Activated T-cell treated with anti-CD3 and anti-CD28 coated beads for 48 hours (primary cell): ENCODE measurements around the gene GFRA1.
A peak's percentile ranks its signal among the peaks of the same experiment; 100 is the strongest.

Experiments
- DNase-seq: peaks from one replicate; pipeline ENCODE4 v3.0.0-alpha.2; 2020; ENCODE audit warnings: low read depth

The GFRA1 gene

DNA sequence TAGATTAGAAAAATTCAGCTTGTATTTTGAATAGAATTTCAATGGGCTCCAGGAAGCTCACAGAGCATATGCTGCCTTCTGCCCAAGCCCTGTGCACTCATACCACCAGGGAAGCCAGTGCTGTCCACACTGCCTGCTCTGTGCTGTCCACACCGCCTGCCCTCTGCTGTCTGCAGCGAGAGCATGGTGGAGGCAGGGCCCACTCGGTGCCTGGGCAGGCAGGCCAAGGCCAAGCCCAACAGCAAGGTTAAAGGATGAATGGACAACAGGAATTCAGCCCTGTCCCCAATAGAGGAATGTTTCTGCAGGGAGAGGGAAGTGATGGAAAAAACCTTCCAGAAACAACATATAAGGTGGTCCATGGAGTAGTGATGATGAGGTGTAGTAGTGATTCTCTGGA is 146.8 kb downstream of the GFRA1 start:
- no peak for DNase-seq

DNA sequence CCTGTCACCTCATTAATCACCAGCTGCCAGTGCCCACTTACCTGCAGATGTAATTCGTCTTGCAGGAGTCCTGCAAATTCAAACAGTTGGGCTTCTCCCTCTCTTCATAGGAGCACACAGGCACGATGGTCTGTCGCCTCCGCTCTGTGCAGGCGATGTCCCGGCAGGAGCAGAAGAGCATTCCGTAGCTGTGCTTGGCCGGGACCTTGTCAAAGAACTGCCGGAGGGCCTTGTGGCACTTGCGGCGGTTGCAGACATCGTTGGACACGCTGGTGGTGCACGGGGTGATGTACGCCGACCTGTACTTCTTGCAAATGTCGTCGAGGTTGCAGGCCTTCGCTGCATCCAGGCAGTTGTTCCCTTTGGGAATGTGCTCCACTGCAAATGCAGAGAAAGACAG is 147.8 kb downstream of the GFRA1 start:
- no peak for DNase-seq

DNA sequence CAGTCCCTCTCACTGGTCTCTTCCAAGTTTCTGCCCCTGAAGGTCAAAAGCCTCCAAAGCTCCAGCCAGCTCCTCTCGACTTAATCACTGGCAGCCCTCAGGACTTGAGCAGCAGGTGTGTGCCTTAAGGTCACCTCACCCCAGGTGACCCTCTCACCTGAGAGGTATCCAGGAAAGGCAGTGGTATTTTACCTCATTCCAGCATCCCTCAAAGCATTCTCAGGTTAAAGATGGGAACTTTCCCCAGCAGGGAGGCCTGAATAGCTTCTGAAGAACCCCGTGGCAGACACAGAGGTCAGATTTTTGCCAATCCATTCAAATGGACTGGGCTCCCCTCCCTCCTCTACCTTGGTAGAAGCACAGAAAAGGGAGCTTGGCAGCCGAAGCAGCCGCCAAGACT is 148.2 kb downstream of the GFRA1 start:
- DNase-seq: no peak

DNA sequence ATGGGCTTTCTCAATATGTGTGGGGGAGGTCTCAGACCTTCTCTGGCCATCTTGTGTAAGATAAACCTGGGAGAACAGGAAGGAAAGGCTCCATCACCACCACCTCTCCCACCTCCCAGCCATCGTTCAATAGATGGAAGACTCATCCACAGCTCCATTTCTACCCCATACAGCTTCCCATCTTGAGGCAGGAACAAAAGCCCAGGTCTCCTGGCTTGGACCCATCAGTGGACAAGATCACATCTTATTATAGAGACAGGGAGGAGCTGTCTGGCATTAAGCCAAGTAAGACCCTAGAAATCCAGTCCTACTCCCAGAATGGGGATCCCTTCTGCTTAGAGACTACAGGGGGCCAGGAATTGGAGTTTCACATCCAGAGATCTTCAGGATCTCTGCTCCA is 150.3 kb downstream of the GFRA1 start:
- DNase-seq: no peak

DNA sequence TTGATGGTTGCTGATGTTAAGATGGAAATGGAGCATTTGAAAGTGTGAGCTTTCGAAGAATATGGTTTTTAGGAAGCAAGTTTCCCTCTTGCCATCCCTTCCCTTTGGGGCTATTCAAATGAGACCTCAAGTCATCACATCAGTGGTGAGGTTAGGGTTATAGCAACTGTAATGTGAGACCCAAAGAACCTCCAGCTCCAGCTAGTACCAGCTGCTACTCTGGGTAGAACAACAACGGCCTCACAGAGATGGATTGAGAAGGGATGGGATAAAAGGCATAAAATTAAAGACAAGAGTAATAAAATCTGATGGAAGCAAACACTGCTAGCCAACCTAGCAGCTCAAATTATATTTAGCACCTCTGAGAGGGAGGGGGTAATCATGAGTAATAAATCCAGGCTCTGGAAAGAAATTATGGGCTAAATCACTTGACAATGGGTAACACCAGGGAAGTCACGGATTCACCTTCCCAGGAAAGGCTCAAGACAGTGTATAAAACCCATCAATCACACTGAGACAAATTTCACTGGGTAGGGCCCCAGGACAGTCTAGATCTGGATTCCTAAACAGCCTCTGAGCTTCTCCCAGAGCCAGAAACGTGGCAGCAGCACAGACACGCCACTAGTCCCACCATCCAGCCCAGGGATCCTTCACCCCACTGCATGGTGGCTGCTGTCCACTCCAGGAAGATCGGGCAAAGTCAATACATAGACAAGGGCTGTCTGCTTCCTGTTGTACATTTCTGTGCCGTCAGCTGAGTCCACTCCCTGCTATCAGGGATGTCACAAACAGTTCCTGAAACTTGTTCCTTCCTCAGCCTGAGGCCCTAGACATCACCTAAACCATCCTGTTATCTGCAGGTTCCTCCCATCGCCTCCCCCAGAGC is 151.1 kb downstream of the GFRA1 start:
- DNase-seq: no peak

DNA sequence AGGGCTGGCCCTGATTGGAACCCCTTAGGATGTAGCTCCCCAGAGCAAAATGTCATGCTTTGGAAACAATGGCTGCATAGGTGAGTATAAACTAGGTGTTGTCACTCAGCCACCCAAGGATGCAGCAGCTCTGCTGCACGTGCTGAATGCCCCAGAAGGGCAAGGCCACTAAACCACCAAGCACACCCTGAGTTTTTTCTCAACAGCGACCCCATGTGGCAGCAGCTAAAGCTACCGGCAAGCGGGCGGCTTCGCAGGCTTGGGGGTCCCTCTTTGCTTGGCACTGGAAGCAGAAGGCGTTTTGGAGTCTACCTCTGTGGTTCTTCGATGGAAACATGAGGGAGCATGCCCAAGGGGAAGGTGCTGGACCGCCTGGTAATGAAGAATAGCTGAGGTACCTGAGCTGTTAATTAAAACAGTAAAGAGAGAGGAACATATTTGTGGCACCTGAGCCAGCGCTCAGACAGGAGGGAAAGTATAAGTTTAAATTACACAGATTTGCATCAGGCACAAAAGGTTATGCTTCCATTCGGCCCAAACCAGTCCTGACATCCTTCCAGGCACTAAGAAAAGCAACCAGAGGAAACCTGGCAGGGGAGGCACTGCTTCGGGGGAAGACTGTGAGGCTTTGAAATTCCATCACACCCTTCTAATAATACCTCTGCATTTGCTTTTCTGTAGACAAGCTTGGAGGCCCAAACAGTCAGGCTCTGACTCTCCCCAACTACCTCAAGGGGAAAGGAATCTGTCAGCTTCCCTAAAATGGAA is 152.1 kb downstream of the GFRA1 start:
- DNase-seq: peak; percentile 1

DNA sequence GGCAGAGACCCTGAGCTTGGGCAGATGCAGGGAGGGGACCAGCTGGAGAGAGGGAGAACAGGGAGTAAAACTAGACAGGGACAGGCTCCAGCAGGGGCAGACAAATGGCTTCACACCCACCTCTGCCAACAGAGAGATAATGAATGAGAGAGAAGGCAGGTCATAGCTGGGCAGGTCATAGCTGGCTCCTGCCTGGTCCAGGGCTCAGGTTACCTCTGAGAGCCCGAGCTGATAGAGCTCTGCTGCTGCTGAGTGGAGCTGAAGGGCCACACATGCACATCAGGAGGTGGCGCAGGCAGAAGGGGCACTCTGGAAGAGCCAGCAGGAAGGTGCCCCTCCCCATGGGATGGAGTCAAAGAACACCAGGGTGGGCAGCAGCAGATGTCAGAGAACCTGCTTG is 154.2 kb downstream of the GFRA1 start:
- DNase-seq: no peak

DNA sequence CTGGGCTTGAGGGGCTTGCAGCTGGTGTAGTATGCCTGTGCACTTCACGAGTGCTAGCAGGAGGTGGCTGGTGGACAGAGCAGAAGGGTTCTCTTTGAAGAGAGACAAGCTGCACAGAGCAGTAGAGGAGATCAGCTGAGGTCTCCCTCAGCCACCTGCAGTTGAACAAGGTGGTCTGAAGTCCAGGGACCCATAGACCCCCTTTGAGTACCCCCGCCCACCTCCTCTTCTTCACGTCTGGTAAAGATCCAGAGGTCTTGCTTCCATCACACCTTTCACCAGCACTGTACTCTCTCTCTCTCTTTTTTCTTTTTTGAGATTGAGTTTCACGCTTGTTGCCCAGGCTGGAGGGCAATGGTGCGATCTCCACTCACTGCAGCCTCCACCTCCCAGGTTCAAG is 157.2 kb downstream of the GFRA1 start:
- no peak for DNase-seq

DNA sequence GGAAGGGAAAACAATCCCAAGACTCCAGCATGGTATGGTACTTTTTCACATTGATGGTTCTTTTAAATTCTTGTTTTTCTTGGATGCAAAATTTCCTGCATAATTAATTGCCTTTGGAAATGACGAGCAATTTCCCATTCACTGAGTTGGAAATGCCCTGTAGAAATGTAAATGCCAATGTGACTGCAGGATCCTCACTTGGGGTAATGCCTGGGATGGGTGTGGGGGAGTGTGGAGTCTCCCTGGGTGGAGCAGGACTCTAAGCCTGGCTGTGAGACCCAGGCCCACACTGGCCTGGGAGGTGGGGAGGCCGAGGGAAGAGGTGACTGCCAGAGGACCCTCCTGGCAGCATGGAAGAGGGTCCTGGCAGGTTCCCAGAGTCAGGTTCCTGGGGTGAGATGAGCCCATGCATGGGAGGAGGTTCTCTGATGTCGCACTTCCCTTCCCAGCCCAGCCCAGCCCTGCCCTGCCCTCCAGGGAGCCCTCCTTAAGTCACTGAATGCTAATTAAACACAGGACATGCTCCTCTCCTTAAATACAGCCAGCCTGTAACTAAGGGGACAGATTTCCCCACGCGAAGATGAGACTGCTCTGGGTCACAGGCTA is 157.9 kb downstream of the GFRA1 start:
- DNase-seq: no peak

DNA sequence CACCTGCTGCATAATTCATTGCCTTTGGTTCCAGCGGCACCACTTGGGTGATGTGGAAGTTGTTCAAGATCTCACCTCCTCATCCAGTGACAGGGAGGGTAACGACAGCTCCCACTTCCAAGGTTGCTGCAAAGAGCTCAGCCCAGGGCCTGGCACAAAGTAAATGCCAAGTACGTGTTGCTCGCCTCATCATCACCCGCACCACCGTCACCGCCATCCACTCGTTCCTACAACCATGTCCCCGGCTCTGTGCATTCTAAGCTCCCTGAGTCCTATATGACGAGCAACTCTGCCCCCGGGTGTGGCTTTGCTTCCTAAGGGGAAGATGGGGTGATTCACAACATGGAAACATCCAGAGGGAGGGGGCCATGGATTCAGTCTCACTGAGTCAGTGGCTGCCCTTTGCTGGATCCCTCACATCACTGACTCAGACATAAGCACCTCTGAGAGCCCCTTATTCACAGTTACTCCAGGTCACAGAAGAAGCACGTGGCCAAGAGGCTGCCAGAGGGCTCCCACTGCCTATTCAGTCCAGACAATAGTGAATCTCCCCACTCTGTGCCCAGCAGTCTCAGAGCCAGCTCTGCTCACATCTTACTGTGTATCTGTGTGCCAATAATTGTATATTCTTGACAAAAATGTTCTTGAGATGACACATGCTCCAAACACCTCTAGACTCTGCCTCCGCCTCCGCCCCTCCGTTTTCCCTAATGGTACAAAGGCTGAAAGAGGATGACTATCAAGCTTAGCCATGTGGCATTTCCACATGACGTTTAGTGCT is 159.1 kb downstream of the GFRA1 start:
- no peak for DNase-seq

DNA sequence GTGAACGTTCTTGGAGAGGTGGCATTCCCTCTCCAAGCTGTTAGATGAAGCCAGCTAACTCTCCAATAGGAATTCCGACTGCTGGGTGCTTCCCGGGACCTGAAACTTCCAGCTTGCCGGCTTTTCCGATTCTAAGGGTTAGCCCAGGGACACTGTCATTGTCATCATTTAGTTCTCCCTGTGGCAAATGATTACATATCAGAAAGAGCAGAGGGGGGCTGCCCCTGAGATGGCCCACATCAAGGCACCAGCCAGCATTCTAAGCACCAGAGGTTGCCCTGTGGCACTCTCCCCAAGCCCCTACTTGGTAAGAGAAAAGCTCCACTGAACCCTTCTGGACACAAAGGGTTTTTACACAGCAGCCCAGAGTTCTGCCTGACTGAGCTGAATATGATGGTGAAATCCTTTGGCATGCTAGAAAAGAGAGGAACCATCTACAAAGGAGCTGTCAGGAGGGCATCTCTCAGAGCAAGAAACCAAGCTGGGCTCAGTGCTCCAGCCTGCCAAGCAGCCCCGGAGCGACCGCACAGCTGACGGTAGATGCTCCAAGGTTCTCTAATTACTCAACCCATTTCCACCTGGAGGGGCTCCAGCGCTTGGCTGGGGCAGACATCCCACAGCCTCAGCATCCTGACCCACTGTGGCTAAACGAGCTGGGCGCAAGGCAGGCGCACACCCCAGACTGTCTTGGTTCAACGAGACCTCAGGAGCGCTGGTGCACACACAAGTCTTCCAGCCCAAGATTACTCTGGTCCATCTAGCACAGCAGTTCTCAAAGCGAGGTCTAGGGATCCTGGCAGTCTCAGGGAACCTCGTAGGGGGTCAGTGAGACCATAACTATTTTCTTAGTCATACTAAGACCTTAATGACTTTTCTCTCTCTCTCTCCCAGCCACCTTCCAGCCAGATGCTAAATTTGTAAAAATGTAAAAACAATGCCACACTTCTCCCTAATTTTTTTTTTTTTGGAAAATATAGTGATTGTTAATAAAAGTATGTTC is 160.5 kb downstream of the GFRA1 start:
- no peak for DNase-seq

DNA sequence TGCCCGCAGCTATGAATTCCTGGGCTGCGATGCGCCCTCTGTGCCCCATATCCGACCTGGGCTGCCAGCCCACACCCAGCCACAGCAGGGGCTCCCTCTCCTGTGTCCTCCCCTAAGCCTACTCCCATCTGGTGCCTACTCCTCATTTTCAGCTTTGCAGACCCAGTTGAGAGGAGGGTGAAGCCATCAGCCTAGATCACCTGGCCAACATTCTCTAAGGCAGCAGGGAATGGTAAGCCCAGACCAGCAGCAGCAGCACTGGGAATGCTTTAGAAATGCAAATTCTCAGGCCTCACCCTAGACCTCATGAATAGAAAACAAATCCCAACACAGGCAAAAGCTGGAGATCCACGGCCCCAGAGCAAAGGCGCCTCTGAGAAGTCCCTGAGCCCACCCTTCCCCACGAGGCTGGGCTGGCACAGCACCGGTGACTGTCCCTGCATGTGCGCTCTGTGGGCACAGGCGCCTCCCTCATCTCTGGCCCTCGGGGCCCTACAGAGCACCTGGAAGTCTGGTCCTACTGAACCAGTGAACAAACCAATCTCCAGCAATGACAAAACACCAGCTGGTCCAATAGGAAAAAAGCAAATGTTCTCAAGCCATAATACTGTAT is 161.4 kb downstream of the GFRA1 start:
- no peak for DNase-seq

DNA sequence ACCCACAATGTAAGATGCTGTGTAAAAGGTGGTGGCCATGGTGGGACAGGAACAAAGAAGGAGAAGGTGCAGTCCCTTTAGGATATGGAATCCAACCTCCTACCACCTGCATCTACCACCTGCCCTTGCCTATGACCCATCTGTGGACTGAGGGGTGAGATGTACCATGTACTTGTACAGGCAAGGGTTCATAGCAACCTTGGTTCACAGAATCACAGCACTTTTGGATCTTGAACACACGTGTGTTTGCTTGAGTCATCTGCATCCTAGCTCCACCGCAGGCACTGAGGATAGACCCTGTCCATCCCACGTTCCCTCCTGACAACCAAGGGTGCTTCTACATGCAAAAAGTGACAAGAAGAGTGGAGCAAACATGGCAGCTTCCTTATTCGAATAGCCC is 162.3 kb downstream of the GFRA1 start:
- DNase-seq: no peak

DNA sequence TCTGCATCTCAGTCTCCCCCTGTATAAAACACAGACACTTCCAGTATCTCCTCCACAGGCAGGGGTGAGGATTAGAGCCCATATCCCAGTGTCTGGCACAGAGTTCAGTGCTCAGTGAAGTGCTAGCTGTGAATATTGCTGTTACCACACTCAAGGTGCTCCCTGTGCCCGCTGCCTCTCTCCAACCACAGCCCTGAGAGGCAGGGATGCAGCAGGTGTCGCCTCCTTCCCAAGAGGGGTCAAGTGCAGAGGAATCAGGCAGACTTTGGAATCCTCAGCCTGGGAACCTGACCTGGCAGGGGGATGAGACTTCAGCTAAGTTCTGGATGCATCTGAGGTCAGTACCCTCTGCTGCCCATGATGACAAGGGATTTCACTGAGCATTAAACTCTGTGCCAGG is 163.1 kb downstream of the GFRA1 start:
- no peak for DNase-seq

DNA sequence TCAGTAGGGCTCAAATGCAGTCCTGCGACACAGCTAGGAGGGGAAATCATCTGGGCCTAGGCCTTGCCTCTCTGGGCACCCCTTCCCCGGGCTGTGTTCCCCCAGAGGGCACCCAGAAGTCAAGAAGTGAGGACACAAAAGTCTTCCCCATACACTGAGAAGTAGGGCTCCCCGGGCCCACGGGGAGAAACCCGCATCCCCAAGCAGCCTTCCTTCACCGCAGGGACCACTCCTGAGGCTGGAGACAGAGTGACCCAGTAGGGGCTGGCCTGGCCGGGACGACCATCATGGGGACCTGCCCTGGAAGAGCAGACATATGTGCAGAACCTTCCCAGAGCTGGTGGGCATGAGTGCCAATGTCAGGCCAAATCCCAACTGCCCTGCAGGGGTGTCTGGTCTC is 163.5 kb downstream of the GFRA1 start:
- no peak for DNase-seq

DNA sequence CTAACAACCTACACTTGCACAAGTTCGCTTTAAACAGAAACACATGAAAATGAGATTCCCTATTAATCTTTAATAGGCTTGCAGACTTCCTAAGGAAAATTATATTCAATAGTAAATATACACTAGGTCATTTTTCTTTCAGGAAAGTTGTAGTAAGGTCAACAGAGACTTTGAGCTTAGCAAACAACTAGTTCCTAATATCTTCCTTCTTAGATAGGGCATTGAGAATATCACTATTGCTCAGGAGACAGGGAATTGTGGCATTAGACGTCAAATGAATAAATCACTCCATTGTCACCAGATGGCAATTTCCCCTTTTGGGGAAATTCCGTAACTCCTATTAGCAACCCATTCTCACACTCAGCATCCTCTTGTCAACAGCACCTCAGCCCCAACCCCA is 164.9 kb downstream of the GFRA1 start:
- DNase-seq: no peak

DNA sequence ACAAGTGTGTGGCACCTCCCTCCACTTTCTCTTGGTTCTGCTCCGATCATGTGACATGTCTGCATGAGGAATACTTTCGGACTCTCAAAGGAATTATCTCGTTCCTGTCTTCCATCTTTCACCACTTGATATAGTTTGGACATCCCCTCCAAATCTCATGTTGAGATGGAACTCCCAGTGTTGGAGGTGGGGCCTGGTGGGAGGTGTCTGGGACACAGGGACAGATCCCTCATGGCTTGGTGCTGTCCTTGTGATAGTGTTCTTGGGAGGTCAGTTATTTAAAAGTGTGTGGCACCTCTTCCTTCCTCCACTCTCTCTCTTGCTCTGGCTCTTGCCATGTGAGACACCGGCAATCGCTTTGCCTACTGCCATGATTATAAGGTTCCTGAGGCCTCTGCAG is 166.4 kb downstream of the GFRA1 start:
- DNase-seq: no peak

DNA sequence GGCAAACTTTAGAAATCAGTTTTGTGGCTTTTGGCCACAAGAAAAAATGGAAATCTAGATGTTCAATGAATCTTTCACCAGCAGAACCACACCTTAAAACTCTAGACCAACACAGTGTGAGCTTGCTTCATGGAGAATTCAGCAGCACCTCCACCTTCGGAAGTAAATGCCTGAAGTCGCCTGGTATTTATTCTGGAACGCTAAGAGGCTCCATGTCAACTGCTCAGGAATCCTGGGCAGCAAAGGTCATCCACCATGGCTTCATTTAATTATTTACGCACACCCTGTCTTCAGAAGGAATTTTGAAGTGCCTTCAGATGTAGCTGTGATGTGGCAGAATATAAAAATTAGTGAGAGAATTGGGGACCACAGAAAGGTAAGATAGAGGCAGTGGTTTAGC is 167.7 kb downstream of the GFRA1 start:
- no peak for DNase-seq

DNA sequence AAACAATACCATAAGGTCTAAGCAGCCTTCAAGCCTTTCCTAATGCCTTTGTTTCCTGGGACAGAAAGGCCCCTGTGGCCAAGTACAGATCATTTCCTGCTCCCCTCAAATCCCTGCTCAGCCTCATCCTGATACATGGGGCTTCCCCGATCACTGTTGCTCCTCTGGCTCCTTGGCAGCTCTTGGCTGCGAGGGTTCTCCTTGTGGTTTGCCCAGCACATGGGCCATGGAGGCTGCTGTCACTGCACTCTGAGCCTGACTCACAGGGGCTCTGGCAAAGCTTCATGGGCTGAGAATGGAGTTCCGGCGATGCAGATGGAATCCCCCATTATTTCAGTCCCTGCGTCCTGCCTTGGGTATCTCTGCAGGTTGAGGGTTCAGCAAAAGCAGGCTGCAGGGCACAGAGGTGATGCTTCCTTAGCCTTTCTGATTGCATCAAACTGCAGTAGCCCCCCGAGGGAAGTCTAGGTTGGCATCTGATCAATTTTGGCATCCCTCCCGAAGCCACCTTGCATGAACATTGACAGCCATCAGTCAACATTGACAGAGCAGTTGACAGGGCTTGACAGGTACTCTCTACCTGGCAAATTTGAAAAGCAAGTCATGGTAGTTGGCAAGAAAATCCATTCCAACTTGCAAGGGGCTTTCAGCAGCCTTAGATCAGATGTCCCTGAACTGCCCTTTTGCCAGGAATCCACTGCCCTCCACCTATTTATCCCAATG is 168.6 kb downstream of the GFRA1 start:
- no peak for DNase-seq

DNA sequence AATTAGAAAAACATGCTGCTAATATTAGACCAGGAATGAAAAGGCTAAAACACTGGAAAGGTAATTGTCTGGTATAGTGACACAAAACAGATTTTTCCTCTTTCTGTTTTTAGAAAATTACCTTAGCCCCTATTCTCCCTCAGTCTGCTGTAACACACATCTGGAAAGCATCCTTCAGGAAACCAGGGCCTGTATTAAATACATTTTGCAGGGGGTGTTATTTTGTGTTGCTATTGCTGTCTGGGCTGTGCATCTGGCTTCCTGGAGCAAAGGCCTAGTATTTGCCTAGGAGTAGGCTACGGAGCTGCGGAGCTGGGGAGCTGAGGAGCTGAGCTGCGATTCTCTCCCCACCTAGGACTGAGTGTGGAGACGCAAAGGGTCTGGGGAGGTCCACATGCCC is 169.3 kb downstream of the GFRA1 start:
- DNase-seq: no peak
